ENCODE results near the gene MTHFD1L. TPM values are rescaled to one million over a fixed set of nuclear protein-coding genes. Genes with fewer than 3 reads are reported as not detected.

Gene MTHFD1L
- total and polyA plus RNA-seq, 2 of the 4 experiments (the other 2 are of a cell fraction) = 43.5 to 53.2 TPM

DNA sequence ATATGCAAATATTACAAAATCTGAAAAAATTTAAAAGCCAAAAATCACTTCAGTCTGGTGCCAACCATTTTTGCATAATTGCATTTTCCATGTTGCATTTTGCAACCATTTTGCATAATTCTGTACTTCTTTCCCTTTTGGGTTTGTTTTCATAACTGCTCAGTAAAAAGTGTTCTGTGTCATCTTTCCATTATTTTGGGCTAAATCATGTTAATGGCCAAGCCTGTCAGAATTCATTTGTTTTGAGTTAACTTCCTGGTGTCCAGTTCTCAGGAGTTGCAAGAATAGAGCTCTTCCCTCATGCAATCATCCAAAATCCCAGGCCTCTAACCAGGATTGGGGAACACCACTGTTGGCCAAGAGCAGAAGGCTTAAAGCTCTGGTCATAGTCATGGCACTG lies 133.6 kb downstream of the MTHFD1L start:
- BruUV-seq (replicated peaks) = no TSS peak
- Histone ChIP-seq H3K9me1 (ENCODE audit: insufficient read depth, low read length) (peaks cover 16% of the 10 kb centered on the region), H3K56ac (ENCODE audit: extremely low read depth, insufficient read depth, low read length) (no peak overlapping the region), H3K27me3 (ENCODE audit: control insufficient read depth, insufficient read depth, low read length) (no peaks in the 10 kb centered on the region), H4K91ac (ENCODE audit: insufficient read depth, low read depth, low read length) (no peak overlapping the region), H3K36me3 (ENCODE audit: control insufficient read depth, insufficient read depth, low read length) (peaks cover 19% of the 10 kb centered on the region), H3K9me3 (ENCODE audit: control insufficient read depth, insufficient read depth, low read length) (no peaks in the 10 kb centered on the region), H4K5ac (ENCODE audit: low read depth, low read length) (no peak overlapping the region), H3K14ac (replicated peaks; ENCODE audit: low read depth, low read length) (no peak overlapping the region), H2AK5ac (ENCODE audit: low read depth, low read length) (no peak overlapping the region), H2BK20ac (ENCODE audit: low read depth, low read length) (no peak overlapping the region), H3K79me1 (ENCODE audit: low read depth in 1 of 2, low read length in 2 of 2) (peaks cover 18 to 38% of the 10 kb centered on the region in 2 experiments), H2BK15ac (ENCODE audit: low read depth, low read length) (no peak overlapping the region), H4K8ac (ENCODE audit: low read depth in 2 of 2, low read length in 2 of 2) (no peak overlapping the region), H3K4me3 (ENCODE audit: insufficient read depth, low read depth, low read length) (no peak overlapping the region), H3K18ac (ENCODE audit: low read depth, low read length) (peak overlapping the region; percentile 29; the same call in 1 of the 2 replicates), H3K4ac (ENCODE audit: low read depth, low read length) (no peak overlapping the region), H3K4me1 (ENCODE audit: control insufficient read depth, insufficient read depth, low read length) (peaks cover 16% of the 10 kb centered on the region), H3K4me2 (ENCODE audit: low read depth, low read length) (no peak overlapping the region), H3K9ac (ENCODE audit: low read depth, low read length) (no peak overlapping the region), H2BK5ac (ENCODE audit: low read depth, low read length, poor library complexity, severe bottlenecking) (no peak overlapping the region), H2AFZ (replicated peaks; ENCODE audit: low read length, poor library complexity) (no peak overlapping the region), H3K27ac (ENCODE audit: insufficient read depth, low read length) (no peak overlapping the region), H2BK120ac (ENCODE audit: low read depth, low read length) (no peak overlapping the region), H2AK9ac (replicated peaks; ENCODE audit: low read depth, low read length, poor library complexity) (no peak overlapping the region), H3K23ac (ENCODE audit: low read depth, low read length) (no peak overlapping the region), H4K20me1 (ENCODE audit: insufficient read depth, low read length) (no peaks in the 10 kb centered on the region)
- DNase-seq (no peak), ATAC-seq (ENCODE audit: low read depth) (no peak)
- ChIA-PET CTCF (interaction anchor here (0.6 to 1.3 kb wide), 2 partner anchors 15 to 175 kb away, joined by 4 to 5 read pairs; no protein-coding TSS in a partner anchor), POLR2A (ENCODE audit: unreplicated experiment) (no interaction called here)
- dilution Hi-C loops (cut with HindIII; ENCODE audit: low sequenced_read_pairs, unreplicated experiment) (no loop called here), in situ Hi-C loops (cut with MboI; ENCODE audit: low sequenced_read_pairs) (no loop called here), intact Hi-C loops (cut with micrococcal nuclease) (no loop called here)
- TF ChIP-seq SMC3 (IDR thresholded peaks at IDR 0.05; ENCODE audit: low read depth, low read length) = no peak
- TF ChIP-seq CEBPB (IDR thresholded peaks at IDR 0.05; ENCODE audit: low read depth, low read length) = no peak
- TF ChIP-seq, protein P1, sequence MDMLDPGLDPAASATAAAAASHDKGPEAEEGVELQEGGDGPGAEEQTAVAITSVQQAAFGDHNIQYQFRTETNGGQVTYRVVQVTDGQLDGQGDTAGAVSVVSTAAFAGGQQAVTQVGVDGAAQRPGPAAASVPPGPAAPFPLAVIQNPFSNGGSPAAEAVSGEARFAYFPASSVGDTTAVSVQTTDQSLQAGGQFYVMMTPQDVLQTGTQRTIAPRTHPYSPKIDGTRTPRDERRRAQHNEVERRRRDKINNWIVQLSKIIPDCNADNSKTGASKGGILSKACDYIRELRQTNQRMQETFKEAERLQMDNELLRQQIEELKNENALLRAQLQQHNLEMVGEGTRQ (IDR thresholded peaks at IDR 0.05; ENCODE audit: low read depth, low read length) = no peak
- no peak for TF ChIP-seq MAZ (IDR thresholded peaks at IDR 0.05; ENCODE audit: borderline replicate concordance, low read depth, low read length)
- TF ChIP-seq RFX5 (IDR thresholded peaks at IDR 0.05; ENCODE audit: low read depth, low read length) = no peak
- TF ChIP-seq, protein P2, sequence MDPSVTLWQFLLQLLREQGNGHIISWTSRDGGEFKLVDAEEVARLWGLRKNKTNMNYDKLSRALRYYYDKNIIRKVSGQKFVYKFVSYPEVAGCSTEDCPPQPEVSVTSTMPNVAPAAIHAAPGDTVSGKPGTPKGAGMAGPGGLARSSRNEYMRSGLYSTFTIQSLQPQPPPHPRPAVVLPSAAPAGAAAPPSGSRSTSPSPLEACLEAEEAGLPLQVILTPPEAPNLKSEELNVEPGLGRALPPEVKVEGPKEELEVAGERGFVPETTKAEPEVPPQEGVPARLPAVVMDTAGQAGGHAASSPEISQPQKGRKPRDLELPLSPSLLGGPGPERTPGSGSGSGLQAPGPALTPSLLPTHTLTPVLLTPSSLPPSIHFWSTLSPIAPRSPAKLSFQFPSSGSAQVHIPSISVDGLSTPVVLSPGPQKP (IDR thresholded peaks at IDR 0.05; ENCODE audit: borderline replicate concordance, low read depth, low read length) = no peak
- 0 out of 2 replicates have a peak, but pooled peaks have one; percentile 24 for TF ChIP-seq MAFK (IDR thresholded peaks at IDR 0.05; ENCODE audit: low read depth, low read length)
